Measurements from ENCODE around the gene TNFAIP3. TPM values are rescaled to one million over a fixed set of nuclear protein-coding genes. Genes with fewer than 3 reads are reported as not detected.
A peak's percentile ranks its signal among the peaks of the same experiment; 100 is the strongest.

Gene TNFAIP3
- total and polyA plus RNA-seq, 7 experiments from 2014 or later: 66.6 to 2,915 (median 140) TPM

DNA sequence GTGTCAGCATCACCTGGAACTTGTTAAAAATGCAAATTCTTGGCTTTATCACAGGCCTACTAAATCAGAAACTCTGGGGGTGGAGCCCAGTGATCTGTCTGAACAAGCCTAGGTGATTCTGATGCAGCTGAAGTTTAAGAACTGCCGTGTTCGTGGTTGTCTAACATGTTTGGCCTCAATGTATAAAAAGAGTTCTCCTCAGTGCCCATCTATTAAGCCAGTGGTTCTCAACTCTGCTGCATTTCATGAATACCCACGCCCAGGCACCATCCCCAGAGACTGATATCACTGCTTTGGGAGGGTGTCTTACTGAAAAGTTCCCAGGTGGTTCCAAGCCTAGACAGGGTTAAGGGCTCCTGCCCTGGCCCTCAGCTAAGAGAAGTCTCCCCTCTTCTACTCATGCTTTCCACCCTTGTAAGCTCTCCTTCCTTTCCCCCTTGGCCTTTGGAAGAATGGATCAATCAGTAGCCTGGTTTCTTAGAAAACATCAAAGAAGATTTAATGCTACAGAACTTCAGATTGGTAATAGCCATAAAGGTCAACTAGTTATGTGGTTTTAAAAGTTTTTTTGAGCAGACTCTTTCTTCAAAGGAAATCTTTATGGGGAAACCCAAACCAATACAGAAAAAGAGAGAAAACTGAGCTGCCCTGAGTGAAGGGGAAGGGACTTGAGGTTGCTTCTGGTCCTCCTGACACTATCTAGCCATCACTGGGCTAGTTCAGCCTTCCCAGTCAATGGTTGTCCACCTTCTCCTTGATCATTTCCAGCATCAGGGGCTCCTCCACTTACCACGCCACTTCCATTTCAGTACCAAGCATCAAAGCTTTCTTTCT lies 38.9 kb upstream of the TNFAIP3 start:
- peaks cover 0 to 19% (median 5%) of the 10 kb centered on the region in 11 donors for H3K9me3 Mint-ChIP-seq
- H3K27me3 ChIP-seq (ENCODE audit: control insufficient read depth in 2 of 2, insufficient read depth in 2 of 2, low read length in 2 of 2): no peaks in the 10 kb centered on the region
- ChIA-PET POLR2A (interaction anchor here (1.2 kb wide), 3 partner anchors 23 to 40 kb away, joined by 3 to 5 read pairs (median 3); partner anchors contain the start of gene TNFAIP3), CTCF (interaction anchor here (0.6 to 2.6 kb wide), 3 partner anchors 29 to 56 kb away, joined by 3 to 9 read pairs (median 7); partner anchors contain the start of gene TNFAIP3)
- peaks cover 0 to 16% (median 10%) of the 10 kb centered on the region in 5 donors for H3K36me3 Mint-ChIP-seq
- H3K27ac Mint-ChIP-seq: peak overlapping the region; percentile 72 to 98 (median 89)
- H3K36me3 ChIP-seq (ENCODE audit: control insufficient read depth in 2 of 3, insufficient read depth in 3 of 3, low read length in 3 of 3): no peaks in the 10 kb centered on the region
- no peak for ATAC-seq
- intact Hi-C loops (cut with micrococcal nuclease): loop anchor here in 1 of 2 donors (1.0 kb wide), 2 partner anchors 38 to 113 kb away; no protein-coding TSS in a partner anchor
- H3K4me3 ChIP-seq (ENCODE audit: low read length): no peak overlapping the region
- DNase-seq: peak in 2 of 9 donors; percentile 18 to 52
- H3K27me3 Mint-ChIP-seq: no peaks in the 10 kb centered on the region
- peak overlapping the region; percentile 16 for H3K27ac ChIP-seq (ENCODE audit: low read depth, low read length)
- no peaks in the 10 kb centered on the region for H3K9me3 ChIP-seq (ENCODE audit: control insufficient read depth in 2 of 3, low read length in 3 of 3)
- peaks cover 24 to 38% of the 10 kb centered on the region in 2 donors for H3K4me1 ChIP-seq (ENCODE audit: control insufficient read depth in 2 of 2, insufficient read depth in 2 of 2, low read length in 2 of 2)
- H3K4me1 Mint-ChIP-seq: peaks cover 29 to 74% (median 67%) of the 10 kb centered on the region in 7 donors
- H3K4me3 Mint-ChIP-seq: peak overlapping the region in 8 of 10 donors; percentile 22 to 61 (median 50)

DNA sequence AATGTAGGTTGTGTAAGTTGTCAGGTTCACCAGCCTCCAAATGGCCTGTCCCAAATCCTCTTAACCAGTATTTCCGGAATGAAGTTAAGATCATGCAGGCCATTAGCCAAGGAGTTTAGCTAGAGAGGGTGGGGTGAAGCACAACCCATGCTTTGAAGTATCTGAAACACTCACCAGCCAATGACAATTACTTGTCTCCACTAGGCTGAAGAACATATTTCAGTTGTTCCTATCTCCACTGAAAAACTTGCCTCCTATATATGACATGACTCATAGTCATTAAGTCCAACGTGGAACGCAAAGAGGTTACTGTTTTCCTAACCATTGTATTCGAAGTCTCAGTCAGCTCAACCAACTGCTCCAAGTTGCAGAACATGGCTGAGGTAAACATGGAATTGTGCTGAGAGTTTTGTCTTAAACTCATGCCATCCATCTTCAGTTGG lies 37.4 kb upstream of the TNFAIP3 start:
- peak overlapping the region in 3 of 10 donors; percentile 17 to 61 (median 34) for H3K4me3 Mint-ChIP-seq
- POLR2A ChIA-PET: no interaction called here

DNA sequence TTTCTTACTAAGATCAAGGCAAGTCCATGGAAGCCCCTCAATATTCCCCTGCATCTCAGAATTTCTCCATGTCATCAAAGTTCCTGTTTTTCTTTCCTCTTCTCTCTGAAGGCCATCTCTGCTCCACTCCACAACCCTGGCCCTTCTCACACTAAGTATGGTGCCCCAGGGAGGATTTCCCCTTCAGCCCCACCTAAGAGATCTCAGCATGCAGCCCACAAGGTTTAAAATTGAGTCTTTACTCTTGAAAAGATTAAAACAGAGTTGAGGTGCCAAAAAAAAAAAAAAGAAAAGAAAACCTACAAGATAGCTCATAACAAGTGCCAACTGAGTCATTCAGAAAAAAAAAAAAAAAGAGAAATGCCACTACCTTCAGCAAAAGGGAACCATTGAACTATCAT lies 36.5 kb upstream of the TNFAIP3 start:
- ATAC-seq (no peak), DNase-seq (no peak)
- peaks cover 13 to 51% (median 45%) of the 10 kb centered on the region in 7 donors for H3K4me1 Mint-ChIP-seq
- no peaks in the 10 kb centered on the region for H3K27me3 Mint-ChIP-seq
- H3K4me3 Mint-ChIP-seq: peak overlapping the region in 2 of 10 donors; percentile 18 to 37
- H3K27ac Mint-ChIP-seq: peak overlapping the region in 7 of 9 donors; percentile 51 to 91 (median 62)
- intact Hi-C loops (cut with micrococcal nuclease): no loop called here
- CTCF ChIA-PET: interaction anchor here (0.6 kb wide), 1 partner anchor 31 kb away, joined by 3 read pairs; no protein-coding TSS in a partner anchor
- Histone ChIP-seq H3K27me3 (ENCODE audit: control insufficient read depth in 2 of 2, insufficient read depth in 2 of 2, low read length in 2 of 2) (no peaks in the 10 kb centered on the region), H3K4me1 (ENCODE audit: control insufficient read depth in 2 of 2, insufficient read depth in 2 of 2, low read length in 2 of 2) (peaks cover 9 to 18% of the 10 kb centered on the region in 2 donors), H3K9me3 (ENCODE audit: control insufficient read depth in 2 of 3, low read length in 3 of 3) (no peaks in the 10 kb centered on the region), H3K36me3 (ENCODE audit: control insufficient read depth in 2 of 3, insufficient read depth in 3 of 3, low read length in 3 of 3) (no peaks in the 10 kb centered on the region), H3K27ac (ENCODE audit: low read depth, low read length) (no peak overlapping the region), H3K4me3 (ENCODE audit: low read length) (no peak overlapping the region)
- peaks cover 0 to 19% (median 9%) of the 10 kb centered on the region in 11 donors for H3K9me3 Mint-ChIP-seq
- POLR2A ChIA-PET: no interaction called here
- H3K36me3 Mint-ChIP-seq: peaks cover 0 to 24% (median 6%) of the 10 kb centered on the region in 5 donors

More for the DNA sequence above, 37.4 kb upstream of the TNFAIP3 start:
- Histone ChIP-seq H3K27ac (ENCODE audit: low read depth, low read length) (no peak overlapping the region), H3K4me3 (ENCODE audit: low read length) (no peak overlapping the region), H3K4me1 (ENCODE audit: control insufficient read depth in 2 of 2, insufficient read depth in 2 of 2, low read length in 2 of 2) (peaks cover 17 to 27% of the 10 kb centered on the region in 2 donors), H3K36me3 (ENCODE audit: control insufficient read depth in 2 of 3, insufficient read depth in 3 of 3, low read length in 3 of 3) (no peaks in the 10 kb centered on the region), H3K9me3 (ENCODE audit: control insufficient read depth in 2 of 3, low read length in 3 of 3) (no peaks in the 10 kb centered on the region), H3K27me3 (ENCODE audit: control insufficient read depth in 2 of 2, insufficient read depth in 2 of 2, low read length in 2 of 2) (no peaks in the 10 kb centered on the region)
- intact Hi-C loops (cut with micrococcal nuclease): no loop called here
- Mint-ChIP-seq H3K9me3 (peaks cover 0 to 20% (median 9%) of the 10 kb centered on the region in 11 donors), H3K27ac (peak overlapping the region in 7 of 9 donors; percentile 1 to 94 (median 87)), H3K4me1 (peaks cover 18 to 60% (median 53%) of the 10 kb centered on the region in 7 donors), H3K27me3 (no peaks in the 10 kb centered on the region), H3K36me3 (peaks cover under 1 to 24% (median 6%) of the 10 kb centered on the region in 5 donors)
- no peak for ATAC-seq
- CTCF ChIA-PET: no interaction called here
- no peak for DNase-seq

DNA sequence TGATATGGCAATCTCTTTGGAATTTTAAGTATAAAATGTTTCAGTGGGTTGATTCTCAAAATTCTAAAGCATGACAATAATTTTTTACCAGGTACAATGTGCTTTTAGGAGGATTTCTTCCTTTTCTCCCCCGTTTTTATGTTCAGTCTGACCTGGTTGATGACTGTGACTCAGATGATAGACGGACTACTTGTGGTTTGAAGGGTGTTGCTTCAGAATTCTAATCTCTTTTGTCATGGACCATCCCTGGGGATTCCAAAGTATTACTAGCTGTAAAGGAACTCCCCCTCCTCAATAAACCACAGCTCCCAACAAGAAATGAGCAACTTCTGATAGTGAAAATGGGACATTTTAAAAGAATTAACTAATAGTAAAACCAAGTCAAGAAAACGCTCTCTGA lies 34.9 kb upstream of the TNFAIP3 start:
- Mint-ChIP-seq H3K4me1 (peaks cover 14 to 44% (median 35%) of the 10 kb centered on the region in 7 donors), H3K27me3 (no peaks in the 10 kb centered on the region), H3K36me3 (peaks cover 0 to 24% (median 9%) of the 10 kb centered on the region in 5 donors), H3K4me3 (no peak overlapping the region), H3K9me3 (peaks cover 0 to 26% (median 9%) of the 10 kb centered on the region in 11 donors), H3K27ac (no peak overlapping the region)
- DNase-seq (no peak), ATAC-seq (no peak)
- H3K4me3 ChIP-seq (ENCODE audit: low read length): no peak overlapping the region
- no peaks in the 10 kb centered on the region for H3K27me3 ChIP-seq (ENCODE audit: control insufficient read depth in 2 of 2, insufficient read depth in 2 of 2, low read length in 2 of 2)
- CTCF ChIA-PET: interaction anchor here (0.5 kb wide), 1 partner anchor 123 kb away, joined by 3 read pairs; no protein-coding TSS in a partner anchor
- H3K27ac ChIP-seq (ENCODE audit: low read depth, low read length): no peak overlapping the region
- no peaks in the 10 kb centered on the region for H3K9me3 ChIP-seq (ENCODE audit: control insufficient read depth in 2 of 3, low read length in 3 of 3)
- intact Hi-C loops (cut with micrococcal nuclease): no loop called here
- no peaks in the 10 kb centered on the region for H3K36me3 ChIP-seq (ENCODE audit: control insufficient read depth in 2 of 3, insufficient read depth in 3 of 3, low read length in 3 of 3)
- H3K4me1 ChIP-seq (ENCODE audit: control insufficient read depth in 2 of 2, insufficient read depth in 2 of 2, low read length in 2 of 2): peaks cover 8 to 16% of the 10 kb centered on the region in 2 donors
- POLR2A ChIA-PET: interaction anchor here (1.0 kb wide), 1 partner anchor 29 kb away, joined by 5 read pairs; no protein-coding TSS in a partner anchor

DNA sequence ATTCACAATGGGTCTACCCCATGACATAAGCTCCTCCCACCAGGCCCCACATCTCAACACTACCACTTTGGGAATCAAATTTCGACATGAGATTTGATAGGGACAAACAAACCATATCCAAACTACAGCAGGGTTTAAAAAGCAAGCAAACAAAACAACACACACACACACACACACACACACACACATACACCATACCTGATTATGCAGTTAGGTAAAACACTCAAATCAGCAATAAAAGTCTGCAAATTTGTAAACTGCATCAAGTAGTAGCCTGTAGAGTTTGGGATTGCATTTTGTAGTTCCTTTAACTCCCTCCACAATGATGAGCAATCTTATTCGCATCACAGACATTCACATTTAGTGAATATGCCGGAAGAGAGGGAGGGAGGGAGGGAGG lies 32.6 kb upstream of the TNFAIP3 start:
- ChIA-PET POLR2A (interaction anchor here (0.7 to 1.5 kb wide), 2 partner anchors 18 to 36 kb away, joined by 3 to 4 read pairs; no protein-coding TSS in a partner anchor), CTCF (no interaction called here)
- Histone ChIP-seq H3K36me3 (ENCODE audit: control insufficient read depth in 2 of 3, insufficient read depth in 3 of 3, low read length in 3 of 3) (no peaks in the 10 kb centered on the region), H3K9me3 (ENCODE audit: control insufficient read depth in 2 of 3, low read length in 3 of 3) (no peaks in the 10 kb centered on the region), H3K27me3 (ENCODE audit: control insufficient read depth in 2 of 2, insufficient read depth in 2 of 2, low read length in 2 of 2) (no peaks in the 10 kb centered on the region), H3K4me3 (ENCODE audit: low read length) (no peak overlapping the region), H3K4me1 (ENCODE audit: control insufficient read depth in 2 of 2, insufficient read depth in 2 of 2, low read length in 2 of 2) (no peaks in the 10 kb centered on the region), H3K27ac (ENCODE audit: low read depth, low read length) (no peak overlapping the region)
- intact Hi-C loops (cut with micrococcal nuclease): no loop called here
- peak overlapping the region in 1 of 9 donors; percentile 65 for H3K27ac Mint-ChIP-seq
- ATAC-seq (no peak), DNase-seq (no peak)
- peaks cover 5 to 39% (median 13%) of the 10 kb centered on the region in 5 donors for H3K36me3 Mint-ChIP-seq
- no peaks in the 10 kb centered on the region for H3K27me3 Mint-ChIP-seq
- H3K9me3 Mint-ChIP-seq: peaks cover 4 to 47% (median 15%) of the 10 kb centered on the region in 11 donors
- H3K4me1 Mint-ChIP-seq: peaks cover 5 to 22% (median 12%) of the 10 kb centered on the region in 7 donors
- H3K4me3 Mint-ChIP-seq: no peak overlapping the region

DNA sequence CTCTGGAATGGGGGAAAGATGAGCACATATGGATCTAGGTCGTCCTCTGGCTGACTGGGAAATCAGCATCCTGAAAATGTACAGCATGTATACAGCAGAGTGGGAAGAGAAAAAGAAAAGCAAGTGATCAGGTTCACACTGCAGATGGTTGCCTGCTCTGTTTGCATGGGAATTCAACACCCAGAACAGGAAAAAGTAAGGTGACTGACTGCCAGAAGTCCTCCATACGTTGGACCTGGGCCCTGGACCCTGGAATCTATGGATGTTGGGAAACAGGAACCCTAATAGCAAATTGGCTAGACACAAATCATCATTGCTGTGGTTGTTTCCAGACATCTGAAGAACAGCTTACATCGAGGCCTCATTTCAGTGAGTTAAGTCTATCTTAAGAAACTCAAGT lies 30.3 kb upstream of the TNFAIP3 start:
- H3K4me1 Mint-ChIP-seq: peaks cover 0 to 11% (median 0%) of the 10 kb centered on the region in 7 donors
- DNase-seq (no peak), ATAC-seq (no peak)
- no peaks in the 10 kb centered on the region for H3K27me3 ChIP-seq (ENCODE audit: control insufficient read depth in 2 of 2, insufficient read depth in 2 of 2, low read length in 2 of 2)
- POLR2A ChIA-PET: interaction anchor here (0.6 to 1.4 kb wide), 4 partner anchors 11 to 132 kb away, joined by 3 to 4 read pairs (median 3); no protein-coding TSS in a partner anchor
- no peaks in the 10 kb centered on the region for H3K27me3 Mint-ChIP-seq
- H3K4me3 ChIP-seq (ENCODE audit: low read length): no peak overlapping the region
- no peaks in the 10 kb centered on the region for H3K36me3 ChIP-seq (ENCODE audit: control insufficient read depth in 2 of 3, insufficient read depth in 3 of 3, low read length in 3 of 3)
- peak overlapping the region in 5 of 9 donors; percentile 1 to 30 (median 5) for H3K27ac Mint-ChIP-seq
- H3K4me3 Mint-ChIP-seq: no peak overlapping the region
- no peak overlapping the region for H3K27ac ChIP-seq (ENCODE audit: low read depth, low read length)
- no peaks in the 10 kb centered on the region for H3K4me1 ChIP-seq (ENCODE audit: control insufficient read depth in 2 of 2, insufficient read depth in 2 of 2, low read length in 2 of 2)
- intact Hi-C loops (cut with micrococcal nuclease): loop anchor here (2.0 kb wide), 1 partner anchor 14 kb away; no protein-coding TSS in a partner anchor
- H3K36me3 Mint-ChIP-seq: peaks cover 11 to 51% (median 16%) of the 10 kb centered on the region in 5 donors
- peaks cover 0 to 9% (median 4%) of the 10 kb centered on the region in 3 experiments for H3K9me3 ChIP-seq (ENCODE audit: control insufficient read depth in 2 of 3, low read length in 3 of 3)
- peaks cover 7 to 70% (median 36%) of the 10 kb centered on the region in 11 donors for H3K9me3 Mint-ChIP-seq
- CTCF ChIA-PET: no interaction called here

Measured in naive thymus-derived CD4-positive, alpha-beta T cell (primary cell).